ENCODE data around the gene DOCK1.

DNA sequence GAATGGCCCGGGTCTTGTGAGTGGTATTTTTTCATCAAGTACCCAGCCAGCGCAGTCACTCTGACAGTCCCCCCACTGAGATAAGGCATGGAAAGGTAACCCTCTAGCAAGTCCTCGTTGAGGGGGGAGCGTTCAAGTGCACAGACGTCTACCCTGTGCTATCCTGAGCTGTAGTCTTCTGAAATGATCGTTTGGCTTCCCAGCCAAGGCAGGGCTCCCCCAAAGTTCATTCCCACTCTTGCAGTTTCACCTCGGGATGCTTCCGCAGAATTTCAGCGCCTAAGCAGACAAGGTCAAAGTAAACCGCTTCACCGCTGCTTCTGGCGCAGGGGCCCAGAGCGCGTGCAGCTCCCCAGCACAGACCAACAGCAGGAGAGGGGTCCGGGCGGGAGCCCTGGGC lies 289.4 kb downstream of the DOCK1 start:
- TF ChIP-seq, protein P1, sequence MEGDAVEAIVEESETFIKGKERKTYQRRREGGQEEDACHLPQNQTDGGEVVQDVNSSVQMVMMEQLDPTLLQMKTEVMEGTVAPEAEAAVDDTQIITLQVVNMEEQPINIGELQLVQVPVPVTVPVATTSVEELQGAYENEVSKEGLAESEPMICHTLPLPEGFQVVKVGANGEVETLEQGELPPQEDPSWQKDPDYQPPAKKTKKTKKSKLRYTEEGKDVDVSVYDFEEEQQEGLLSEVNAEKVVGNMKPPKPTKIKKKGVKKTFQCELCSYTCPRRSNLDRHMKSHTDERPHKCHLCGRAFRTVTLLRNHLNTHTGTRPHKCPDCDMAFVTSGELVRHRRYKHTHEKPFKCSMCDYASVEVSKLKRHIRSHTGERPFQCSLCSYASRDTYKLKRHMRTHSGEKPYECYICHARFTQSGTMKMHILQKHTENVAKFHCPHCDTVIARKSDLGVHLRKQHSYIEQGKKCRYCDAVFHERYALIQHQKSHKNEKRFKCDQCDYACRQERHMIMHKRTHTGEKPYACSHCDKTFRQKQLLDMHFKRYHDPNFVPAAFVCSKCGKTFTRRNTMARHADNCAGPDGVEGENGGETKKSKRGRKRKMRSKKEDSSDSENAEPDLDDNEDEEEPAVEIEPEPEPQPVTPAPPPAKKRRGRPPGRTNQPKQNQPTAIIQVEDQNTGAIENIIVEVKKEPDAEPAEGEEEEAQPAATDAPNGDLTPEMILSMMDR (IDR thresholded peaks at IDR 0.05; ENCODE audit: borderline replicate concordance, extremely low read depth, low read length, poor library complexity, severe bottlenecking): no peak
- TF ChIP-seq EZH2 (IDR thresholded peaks at IDR 0.05; ENCODE audit: borderline replicate concordance, low read depth, low read length, severe bottlenecking): no peak

Measured in DND-41 (cell line).